Activated CD8-positive, alpha-beta memory T cell treated with anti-CD3 and anti-CD28 coated beads for 36 hours (primary cell): ENCODE measurements around the gene COL16A1. TPM values are rescaled to one million over a fixed set of nuclear protein-coding genes. Genes with fewer than 3 reads are reported as not detected.
"Not testable (repeated sequence)": the region's sequence is repeated elsewhere in the genome, so short reads cannot be mapped to it uniquely, and the experiment has no call there.

ENCODE experiments used
- CTCF ChIA-PET: fragments of 350-600 bp; sonication (Branson Sonifier 250); formaldehyde crosslinking; loops from one replicate; lab custom pipeline; 2021; ENCODE audit warnings: antibody characterized with exemption; lab: Charles Lee
- POLR2A ChIA-PET: fragments of 350-600 bp; sonication (Branson Sonifier 250); formaldehyde crosslinking; loops from one replicate; lab custom pipeline; 2021; ENCODE audit warnings: antibody characterized with exemption; lab: Charles Lee
- total RNA-seq, 2 experiments: library from RNA; stranded (reverse); gene quantifications; one replicate each; pipeline ENCODE4 v1.2.3, GENCODE V29; 2021

Gene COL16A1
- total RNA-seq, 2 experiments from 2014 or later, result not detected

DNA sequence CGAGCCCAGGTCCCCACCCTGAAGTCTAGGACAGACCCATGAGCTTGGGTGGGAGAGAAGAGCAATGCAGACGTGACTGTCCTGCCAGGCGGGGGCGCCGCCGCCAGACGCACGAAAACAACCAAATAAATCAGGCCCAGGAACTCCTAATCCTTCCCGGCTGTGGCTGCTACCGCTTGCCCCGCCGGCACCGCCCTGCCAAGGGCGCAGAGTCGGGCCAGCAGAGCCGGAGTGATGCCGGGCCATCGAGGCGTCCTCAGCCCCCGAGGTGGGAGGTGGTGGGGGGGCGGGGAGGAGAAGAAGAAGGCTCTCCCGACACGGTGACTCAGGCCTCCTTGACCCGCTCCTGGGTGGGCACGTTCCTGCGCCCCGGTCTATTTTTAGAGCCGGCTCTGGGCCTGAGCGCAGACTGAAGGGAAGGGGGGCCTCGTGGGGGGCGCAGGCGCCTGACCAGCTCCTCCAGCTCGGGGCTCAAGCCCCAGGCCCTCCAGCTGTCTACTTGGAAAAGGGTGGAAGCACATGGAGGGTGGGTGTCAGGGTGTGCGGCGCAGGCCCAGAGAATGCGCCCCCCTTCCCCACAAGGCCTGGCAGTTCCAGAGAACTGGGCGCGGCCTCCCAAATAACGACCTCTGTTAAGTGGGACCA lies 10.7 kb upstream of the COL16A1 start:
- ChIA-PET POLR2A (interaction anchor here (0.6 kb wide), 1 partner anchor 302 kb away, joined by 4 read pairs; no protein-coding TSS in a partner anchor), CTCF (interaction anchor here (1.1 to 2.7 kb wide), 8 partner anchors 9 to 246 kb away, joined by 3 to 9 read pairs (median 4); no protein-coding TSS in a partner anchor)

DNA sequence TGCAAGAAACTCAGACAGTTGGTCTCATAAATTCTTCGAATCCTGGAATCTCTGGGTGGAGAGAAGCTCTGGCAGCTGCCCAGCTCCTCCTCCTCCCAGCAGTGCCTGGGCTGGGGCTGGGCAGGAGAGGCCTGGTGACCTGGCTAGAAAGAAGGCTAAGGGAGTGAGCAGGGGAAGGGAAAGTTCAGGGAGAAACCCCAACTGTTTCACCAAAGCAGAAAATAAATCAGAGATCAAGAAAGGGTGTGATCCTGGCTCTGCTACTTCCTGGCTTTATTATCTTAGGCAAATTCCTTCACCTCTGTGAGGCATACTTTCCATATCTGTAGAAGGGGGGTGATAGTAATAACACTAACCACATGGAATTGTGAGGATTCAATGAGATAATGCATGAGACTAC lies 8.8 kb upstream of the COL16A1 start:
- CTCF ChIA-PET, result no interaction called here
- POLR2A ChIA-PET, result no interaction called here

DNA sequence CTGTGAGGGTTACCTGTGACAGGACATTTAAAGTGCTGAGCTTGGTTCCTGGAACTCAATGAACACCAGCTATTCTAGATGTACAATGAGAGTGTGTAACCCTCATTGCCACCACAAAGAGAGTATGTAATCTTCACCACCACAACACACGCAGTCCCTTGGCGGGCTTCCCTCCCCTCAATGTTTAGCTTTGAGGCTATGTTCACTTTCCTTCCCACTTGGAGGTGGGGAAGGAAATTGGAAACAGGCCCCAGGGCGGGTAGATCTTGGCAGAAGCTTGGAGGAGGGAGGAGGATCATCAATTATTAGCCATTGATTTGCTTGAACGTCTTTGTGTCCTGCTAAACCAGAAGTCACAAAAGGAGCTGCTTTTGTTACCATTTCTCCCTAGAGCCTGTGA lies 8.3 kb upstream of the COL16A1 start:
- CTCF ChIA-PET, result interaction anchor here (0.9 kb wide), 1 partner anchor 49 kb away, joined by 3 read pairs; no protein-coding TSS in a partner anchor
- POLR2A ChIA-PET, result no interaction called here

DNA sequence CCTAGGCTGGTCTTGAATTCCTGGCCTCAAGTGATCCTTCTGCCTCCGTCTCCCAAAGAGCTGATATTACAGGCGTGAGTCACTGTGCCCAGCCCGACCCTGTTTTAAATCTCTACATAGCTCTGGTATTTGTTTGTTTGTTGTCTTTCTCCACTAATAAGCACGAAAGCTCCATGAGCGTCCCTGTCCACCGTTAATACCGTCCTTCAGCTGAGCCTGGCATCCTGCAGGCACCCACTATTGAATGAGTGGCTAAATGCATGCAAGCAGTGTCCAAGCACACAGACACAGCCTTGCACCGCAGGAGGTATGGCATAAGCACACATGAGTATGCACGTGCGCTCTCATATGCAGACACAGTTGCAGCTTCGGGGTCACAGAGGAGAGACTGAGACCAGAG lies 4.5 kb upstream of the COL16A1 start:
- POLR2A ChIA-PET, result no interaction called here
- CTCF ChIA-PET, result interaction anchor here (0.6 to 1.5 kb wide), 3 partner anchors 45 to 207 kb away, joined by 3 to 5 read pairs (median 3); no protein-coding TSS in a partner anchor

DNA sequence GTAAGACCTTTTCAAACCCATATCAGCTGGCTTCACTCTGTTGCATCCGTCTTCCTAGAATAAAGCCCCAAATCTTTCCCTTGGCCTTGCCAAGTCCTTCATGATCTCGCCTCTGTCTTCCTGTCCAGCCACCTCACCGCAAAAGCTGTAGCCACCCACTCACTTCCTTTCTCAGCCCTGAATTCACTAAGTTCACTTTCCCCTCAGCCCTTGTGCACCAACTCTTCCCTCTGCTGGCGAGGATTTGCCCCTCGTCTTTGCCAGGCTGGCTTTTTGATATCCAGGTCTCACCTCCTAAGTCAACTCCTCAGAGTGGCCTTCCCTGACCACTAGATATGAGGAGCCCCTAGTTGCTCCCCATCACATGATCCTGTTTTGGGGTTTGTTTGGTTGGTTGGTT lies 3.9 kb upstream of the COL16A1 start:
- CTCF ChIA-PET, result interaction anchor here (0.6 to 1.5 kb wide), 3 partner anchors 45 to 208 kb away, joined by 3 to 5 read pairs (median 3); no protein-coding TSS in a partner anchor
- POLR2A ChIA-PET, result no interaction called here

DNA sequence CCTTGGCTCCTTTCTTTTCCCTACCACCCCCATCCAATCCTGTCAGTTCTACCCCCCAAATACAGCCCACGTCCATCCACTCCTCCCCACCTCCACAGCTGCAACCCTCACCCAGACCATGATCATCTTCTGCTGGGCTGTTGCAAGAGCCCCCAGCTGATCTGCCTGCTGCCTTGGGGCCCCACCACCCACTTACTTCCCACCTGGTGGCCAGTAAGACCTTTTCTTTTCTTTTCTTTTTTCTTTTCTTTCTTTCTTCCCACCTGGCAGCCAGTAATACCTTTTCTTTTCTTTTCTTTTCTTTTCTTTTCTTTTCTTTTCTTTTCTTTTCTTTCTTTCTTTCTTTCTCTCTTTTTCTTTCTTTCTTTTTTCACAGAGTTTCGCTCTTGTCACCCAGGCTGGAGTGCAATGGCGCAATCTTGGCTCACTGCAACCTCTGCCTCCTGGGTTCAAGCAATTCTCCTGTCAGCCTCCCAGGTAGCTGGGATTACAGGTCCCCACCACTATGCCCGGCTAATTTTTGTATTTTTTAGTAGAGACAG lies 3.3 kb upstream of the COL16A1 start:
- POLR2A ChIA-PET, result not testable (repeated sequence)
- CTCF ChIA-PET, result interaction anchor here (0.7 kb wide), 1 partner anchor 39 kb away, joined by 3 read pairs; no protein-coding TSS in a partner anchor

DNA sequence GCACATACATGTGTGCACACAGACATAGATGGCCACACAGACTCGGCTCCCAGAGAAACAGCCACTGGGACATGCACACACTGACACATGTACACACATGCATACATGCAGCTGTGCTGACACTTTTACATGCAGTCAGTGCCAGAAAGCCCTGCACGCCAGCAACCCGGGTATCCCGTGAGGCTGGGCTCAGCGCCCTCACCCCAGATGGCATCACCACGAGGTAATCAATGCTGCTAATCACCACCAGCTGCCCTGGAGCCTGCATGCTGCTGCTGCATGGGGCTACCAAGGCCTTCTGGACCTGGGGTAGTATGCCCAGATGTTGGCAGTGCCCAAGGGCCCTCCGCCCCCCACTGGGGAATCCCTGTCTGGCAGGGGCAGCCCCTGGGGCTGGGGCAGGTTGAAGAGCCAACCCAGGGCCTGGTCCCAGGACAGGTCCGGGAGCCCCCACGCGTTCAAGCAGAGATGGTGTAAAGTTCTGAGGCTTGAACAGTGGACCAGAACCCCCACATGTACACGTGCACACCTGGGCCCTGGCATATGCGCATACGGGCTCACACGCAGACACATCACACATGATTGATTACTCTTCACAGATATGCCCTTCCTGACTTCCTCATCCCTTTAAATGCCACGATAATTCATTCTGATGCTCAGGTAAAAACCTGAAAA lies 2.7 kb upstream of the COL16A1 start:
- CTCF ChIA-PET, result interaction anchor here (0.7 kb wide), 1 partner anchor 39 kb away, joined by 3 read pairs; no protein-coding TSS in a partner anchor
- POLR2A ChIA-PET, result no interaction called here

DNA sequence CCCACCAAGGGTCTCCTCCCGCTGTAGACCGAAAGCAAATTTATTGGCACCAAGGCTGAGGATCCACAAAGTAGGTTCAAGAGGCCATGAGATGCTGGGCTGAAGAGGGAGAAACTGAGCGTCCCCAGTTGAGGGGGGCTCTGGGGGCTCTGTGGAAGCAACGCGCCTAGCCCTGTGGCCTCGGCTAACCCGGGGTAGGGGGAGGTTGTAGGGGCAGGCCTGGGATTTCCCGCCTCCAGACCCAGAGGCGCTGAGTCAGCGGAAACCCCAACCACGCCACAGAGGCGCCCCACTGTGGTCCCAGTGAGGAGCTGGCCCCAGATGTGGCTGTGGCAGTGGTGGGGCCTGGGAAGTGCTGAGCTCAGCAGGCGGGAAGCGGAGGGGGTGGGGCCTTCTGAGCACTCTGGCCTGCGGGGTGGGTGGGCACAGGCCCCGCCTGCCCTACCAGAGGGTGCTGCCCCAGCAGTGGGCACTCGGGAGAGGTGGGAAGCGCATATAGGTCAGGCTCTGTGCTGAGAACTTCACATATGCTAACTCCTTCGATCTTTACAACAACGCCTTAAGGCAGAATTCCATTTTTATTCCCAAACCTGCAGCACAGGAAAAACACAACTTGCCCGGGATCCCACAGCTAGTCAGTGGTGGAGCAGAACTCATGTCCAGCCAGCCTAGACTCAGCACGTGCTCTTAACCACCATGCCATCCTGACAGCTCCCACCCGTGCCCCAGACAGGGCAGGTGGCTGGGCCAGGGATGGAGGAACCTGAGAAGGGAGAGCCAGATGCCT lies 1.5 kb upstream of the COL16A1 start:
- CTCF ChIA-PET, result interaction anchor here (0.6 to 3.7 kb wide), 9 partner anchors 9 to 83 kb away, joined by 3 to 11 read pairs (median 4); partner anchors contain the start of gene PEF1
- POLR2A ChIA-PET, result interaction anchor here (1.2 kb wide), 1 partner anchor 60 kb away, joined by 3 read pairs; the partner anchor contains the start of gene PEF1

DNA sequence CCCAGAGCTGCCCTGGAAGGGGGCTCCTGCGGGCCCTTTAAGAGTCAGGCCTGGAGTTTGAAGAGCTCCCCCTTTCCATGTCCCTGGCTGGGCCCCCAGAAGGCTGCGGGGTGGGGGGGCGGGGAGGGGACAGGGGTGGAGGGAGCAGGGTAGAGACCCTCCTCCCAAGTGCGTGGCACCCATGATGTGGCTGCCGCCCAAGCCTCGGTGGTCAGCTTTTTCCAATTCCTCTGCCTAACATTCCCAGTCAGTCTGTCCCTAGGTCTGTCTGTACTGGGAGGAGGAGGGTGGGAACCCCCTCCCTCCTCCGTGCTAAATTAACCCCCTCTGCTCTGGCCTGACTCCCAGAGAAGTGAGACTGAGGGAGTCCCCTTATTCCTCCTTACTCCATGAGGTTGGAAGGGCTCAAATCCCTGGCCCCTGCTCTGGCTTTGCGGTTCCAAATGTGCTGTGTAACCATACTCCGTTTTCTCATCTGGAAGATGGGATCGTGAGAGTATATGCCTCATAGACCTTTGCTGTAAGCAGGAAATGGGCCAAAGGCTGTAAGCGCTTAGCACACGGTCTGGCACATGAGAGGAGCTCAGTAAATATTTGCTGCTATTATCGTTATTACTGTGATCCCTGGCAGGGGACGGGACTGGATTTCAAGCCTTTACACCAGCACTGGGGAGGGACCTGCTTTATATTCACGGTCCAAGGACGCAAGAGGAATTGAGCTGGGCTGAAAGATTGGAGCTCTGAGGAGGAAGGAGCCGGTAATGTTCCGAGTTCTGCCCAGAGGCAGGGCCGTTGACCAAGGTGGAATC lies 658 bp upstream of the COL16A1 start:
- CTCF ChIA-PET, result interaction anchor here (0.9 to 3.7 kb wide), 8 partner anchors 10 to 84 kb away, joined by 3 to 11 read pairs (median 5); partner anchors contain the start of gene PEF1
- POLR2A ChIA-PET, result interaction anchor here (0.6 to 1.2 kb wide), 2 partner anchors 60 to 219 kb away, joined by 3 to 5 read pairs; partner anchors contain the start of gene PEF1

DNA sequence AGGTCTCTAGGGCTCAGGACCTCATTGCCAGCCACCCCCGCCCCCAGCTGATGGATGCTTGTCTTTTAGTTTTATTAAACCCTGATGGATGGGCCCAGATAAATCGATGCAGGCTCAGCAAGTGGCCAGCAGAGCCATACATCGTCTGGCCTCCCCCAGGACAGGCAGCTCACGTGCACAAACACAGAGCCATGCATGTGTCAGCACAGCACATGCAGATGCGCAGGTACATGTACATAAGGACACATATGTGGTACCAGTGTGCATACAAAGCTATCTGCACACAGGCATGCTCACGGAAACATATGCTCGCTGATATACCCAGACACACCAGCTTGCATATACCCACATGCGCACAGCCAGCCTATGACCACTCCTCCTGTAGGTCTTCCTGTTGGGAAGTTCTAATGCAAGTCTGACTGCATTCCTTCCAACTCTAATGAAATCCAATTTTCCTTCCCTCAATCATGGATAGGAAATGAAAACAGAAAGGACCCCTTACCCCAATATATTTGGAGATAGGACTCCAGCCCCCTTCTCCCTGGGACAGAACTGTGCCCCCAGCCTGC lies 897 bp downstream of the COL16A1 start:
- POLR2A ChIA-PET, result no interaction called here
- CTCF ChIA-PET, result interaction anchor here (1.7 to 3.7 kb wide), 2 partner anchors 13 to 43 kb away, joined by 7 to 11 read pairs; no protein-coding TSS in a partner anchor

DNA sequence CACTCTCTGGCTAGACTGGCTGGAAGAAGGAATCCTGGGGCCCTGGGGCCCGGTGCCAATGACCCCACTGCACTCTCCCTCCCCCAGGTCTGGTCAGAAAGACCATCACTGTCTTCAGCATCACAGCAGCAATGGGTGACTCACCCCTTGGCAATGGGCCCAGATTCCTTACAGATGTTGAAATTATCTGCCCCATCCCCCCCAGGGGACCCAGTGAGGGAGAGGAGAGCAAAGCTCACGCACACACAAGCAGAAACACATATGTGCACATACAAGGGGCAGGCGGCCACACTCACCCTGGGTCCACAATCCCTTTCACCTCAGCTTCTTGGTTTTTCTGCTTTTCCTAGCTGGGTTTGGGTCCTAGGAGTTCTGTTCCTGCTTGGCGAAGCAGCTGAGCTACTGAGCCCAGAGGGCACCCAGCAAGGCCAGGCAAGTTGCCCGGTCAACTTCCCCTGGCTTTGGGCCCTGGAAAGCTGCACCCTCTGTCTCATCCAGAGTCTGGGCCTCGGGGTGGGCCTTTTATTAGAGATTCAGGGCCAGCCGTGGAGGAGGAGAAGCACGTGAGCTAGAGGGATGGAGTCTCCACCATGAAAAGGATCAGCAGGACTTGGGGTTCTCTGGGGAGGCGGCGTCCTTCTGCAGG lies 2.6 kb downstream of the COL16A1 start:
- ChIA-PET POLR2A (no interaction called here), CTCF (interaction anchor here (1.2 to 1.6 kb wide), 2 partner anchors 13 to 88 kb away, joined by 4 to 8 read pairs; no protein-coding TSS in a partner anchor)

DNA sequence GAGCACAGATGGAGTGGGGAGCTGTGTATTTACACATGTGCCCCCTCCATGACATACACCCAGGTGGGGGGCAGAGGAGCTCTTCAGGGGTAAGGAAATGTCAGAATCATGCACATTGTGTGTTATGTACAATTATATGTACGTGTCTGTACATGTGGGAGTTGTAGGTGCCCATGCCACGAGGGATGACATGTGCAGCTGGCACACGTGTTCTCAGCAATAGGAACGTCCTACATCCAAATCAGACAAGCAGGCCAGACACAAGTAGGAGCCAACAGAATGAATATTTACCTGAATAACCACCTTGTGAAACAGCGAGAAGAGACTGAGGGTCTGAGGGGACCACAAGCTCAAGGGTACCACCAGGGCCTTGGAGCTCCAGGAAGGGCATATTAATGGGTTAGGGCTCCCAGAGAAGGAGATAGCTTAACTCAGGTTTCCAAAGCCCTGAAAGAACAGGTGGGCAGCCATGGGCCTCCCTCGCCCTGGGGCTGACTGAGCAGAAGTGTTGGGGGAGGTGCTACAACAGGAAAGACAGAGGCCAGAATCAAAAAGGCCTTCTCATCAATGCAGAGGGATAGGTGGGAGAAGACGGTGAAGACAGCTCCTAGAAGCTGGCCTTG lies 3.2 kb downstream of the COL16A1 start:
- CTCF ChIA-PET, result interaction anchor here (0.7 to 1.6 kb wide), 3 partner anchors 14 to 89 kb away, joined by 4 to 8 read pairs (median 4); no protein-coding TSS in a partner anchor
- POLR2A ChIA-PET, result no interaction called here

DNA sequence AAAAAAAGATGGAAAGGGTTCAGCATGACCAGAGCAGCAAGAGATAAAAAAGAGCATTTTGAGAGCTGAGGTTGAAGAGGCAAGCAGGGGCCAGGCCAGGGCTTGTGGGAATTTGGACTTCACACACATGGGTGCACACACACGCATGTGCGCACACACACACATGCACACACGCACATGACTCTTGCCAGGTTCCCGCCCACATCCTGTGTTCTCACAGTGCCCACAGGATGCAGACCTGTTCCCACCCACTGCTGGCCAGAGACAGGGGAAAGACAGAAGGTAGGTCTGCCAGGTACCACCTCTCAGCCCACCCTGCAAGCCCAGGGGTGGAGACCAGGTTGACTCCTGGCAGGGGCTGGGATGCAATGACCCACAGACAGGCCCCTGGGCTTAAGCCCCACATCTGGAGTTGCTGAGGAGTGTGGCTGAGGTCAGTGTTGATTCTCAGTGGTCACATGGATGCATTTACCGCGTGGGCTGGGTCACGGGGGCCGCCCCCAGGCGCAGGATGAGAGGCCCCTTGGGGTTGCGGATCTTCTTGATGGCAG lies 4.4 kb downstream of the COL16A1 start:
- POLR2A ChIA-PET, result no interaction called here
- CTCF ChIA-PET, result no interaction called here

DNA sequence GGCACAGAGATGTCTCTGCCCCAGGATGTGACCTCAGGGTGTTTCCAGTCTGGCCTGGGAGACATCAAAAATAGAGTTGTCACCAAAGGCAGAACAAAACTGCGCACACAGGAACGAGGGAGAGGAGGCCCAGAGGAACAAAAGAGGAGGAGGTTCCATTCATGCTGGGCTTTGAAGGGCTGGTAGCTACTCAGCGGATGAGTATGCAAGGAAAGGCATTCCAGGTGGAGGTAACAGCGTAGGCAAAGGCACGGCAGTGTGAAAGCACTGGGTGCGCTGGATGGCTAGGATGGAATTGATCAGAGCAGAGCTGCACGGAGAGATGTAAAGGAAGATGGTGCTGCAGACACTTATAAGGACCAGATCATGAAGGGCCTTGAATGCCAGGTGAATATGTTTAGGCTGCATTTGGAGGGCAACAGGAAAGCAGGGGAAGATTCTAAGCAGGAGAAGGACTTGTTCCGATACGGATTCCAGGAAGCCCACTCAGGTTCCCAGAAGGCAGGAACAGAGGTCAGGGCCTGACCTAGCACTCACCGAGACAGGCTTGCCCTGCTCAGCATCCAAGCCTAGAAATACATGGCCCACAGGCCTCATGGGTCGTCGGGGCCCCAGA lies 6.3 kb downstream of the COL16A1 start:
- ChIA-PET POLR2A (no interaction called here), CTCF (interaction anchor here (0.6 to 1.4 kb wide), 2 partner anchors 92 to 162 kb away, joined by 3 to 4 read pairs; no protein-coding TSS in a partner anchor)

DNA sequence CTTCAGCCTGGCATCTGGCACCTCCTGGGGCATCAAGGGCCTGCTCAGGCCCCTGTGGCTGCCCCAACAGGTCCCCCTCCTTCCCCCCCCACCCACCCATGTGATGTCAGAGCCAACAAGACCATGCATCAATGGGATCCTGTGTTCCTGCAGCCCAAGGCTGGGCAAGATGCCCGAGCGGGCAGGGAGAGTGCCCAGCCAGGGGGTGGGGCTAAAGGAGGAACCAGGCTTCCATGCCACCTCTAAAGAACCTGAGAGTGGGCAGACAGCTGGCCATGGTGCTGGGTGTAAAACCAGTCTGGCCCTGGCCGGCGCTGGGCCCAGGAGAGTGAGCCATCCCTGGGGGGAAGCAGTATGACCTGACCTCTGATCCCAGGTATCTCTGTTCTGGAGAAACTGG lies 7.6 kb downstream of the COL16A1 start:
- ChIA-PET POLR2A (no interaction called here), CTCF (interaction anchor here (0.6 to 1.2 kb wide), 2 partner anchors 9 to 11 kb away, joined by 3 read pairs; no protein-coding TSS in a partner anchor)

DNA sequence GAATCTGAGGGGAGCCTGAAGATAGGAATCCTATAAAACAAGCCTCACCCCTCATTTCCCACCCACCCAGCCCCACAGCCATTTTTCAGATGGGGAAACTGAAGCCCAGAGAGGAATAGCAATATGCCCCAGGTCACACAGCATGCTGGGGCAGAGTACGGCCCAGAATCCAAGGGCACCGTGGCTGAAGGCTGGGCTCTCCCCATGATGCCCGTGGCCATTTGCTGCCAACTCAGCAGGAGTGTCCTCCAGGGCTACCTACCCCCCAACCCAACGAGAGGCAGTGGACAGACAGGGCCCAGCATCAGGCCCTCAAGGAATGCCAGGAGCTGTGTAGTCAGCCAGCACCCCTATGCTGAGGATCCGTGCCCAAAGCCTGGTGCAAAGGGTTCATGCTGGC lies 8.5 kb downstream of the COL16A1 start:
- CTCF ChIA-PET, result no interaction called here
- POLR2A ChIA-PET, result no interaction called here
